ENCODE results near the gene C1orf226.

C1orf226 gene

DNA sequence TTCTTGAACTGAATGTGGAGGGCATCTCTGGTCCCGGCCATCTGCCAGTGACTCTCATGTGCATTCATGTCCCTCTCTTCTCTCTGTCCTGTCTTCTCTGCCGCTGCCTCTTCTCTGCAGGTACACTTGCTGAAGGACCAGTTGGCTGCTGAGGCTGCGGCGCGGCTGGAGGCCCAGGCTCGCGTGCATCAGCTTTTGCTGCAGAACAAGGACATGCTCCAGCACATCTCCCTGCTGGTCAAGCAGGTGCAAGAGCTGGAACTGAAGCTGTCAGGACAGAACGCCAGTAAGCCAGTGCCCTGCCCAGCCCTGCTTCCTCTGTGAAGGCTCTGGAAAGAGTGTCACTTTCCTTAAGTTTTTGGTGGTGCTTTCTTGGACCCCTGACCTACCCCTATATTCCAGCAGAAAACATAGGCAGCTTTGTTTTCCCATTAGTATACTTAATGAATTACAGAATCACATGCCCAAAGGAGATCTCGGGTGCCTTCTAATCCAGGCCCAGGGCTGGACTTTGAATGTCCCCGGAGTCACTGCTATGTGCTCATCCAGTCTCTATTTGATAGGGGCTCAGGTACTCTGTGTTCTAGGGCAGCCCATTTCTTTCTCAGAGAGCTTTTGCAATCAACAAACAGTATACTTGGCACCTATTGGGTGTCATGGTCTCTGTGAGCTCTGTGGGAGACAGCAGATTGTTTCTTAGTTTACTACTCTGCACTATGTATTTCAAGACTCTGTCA is 16.1 kb upstream of the C1orf226 start:
- DNase-seq (ENCODE audit: low read depth in 1 of 2, low spot score in 1 of 2): no peak

DNA sequence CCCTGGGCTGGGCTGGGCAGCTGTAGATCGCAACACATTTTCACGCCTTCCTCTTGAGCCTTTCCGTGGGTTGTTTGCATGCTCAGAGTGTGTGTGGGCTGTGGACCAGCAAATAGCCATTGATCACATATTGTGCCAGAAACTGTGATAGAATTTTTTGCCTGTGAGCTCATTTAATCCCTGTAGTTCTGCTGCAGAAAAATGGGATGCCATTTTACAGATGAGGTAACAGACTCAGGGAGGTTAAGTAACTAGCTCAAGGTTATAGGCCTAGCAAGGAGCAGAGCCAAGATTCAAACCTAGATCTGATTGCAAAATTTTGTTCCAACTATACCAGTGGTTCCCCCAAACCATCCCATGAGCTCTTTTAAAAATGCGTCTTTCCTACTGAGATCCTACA is 15.4 kb upstream of the C1orf226 start:
- no peak for DNase-seq (ENCODE audit: low read depth in 1 of 2, low spot score in 1 of 2)

DNA sequence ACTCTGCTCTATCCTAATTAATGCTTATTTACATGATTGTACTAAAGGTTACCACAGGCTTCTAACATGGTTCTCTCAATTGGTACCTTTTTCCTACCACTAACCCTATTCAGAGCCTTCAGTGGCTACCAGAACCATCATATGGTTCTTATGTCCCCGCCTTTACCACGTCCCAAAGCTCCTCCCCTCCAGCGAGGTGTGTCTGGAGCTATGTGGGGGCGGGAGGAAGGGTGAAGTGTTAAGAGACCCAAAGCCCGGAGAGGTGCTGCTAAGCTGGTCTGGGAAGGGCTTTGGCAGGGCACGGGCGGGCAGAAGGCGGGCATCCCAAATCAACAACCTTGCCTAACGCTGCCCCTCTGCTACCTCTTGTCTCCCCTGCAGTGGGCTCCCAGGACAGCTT is 14.9 kb upstream of the C1orf226 start:
- no peak for DNase-seq (ENCODE audit: low read depth in 1 of 2, low spot score in 1 of 2)

DNA sequence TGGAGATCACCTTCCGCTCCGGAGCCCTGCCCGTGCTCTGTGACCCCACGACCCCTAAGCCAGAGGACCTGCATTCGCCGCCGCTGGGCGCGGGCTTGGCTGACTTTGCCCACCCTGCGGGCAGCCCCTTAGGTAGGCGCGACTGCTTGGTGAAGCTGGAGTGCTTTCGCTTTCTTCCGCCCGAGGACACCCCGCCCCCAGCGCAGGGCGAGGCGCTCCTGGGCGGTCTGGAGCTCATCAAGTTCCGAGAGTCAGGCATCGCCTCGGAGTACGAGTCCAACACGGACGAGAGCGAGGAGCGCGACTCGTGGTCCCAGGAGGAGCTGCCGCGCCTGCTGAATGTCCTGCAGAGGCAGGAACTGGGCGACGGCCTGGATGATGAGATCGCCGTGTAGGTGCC is 14.5 kb upstream of the C1orf226 start:
- DNase-seq (ENCODE audit: low read depth in 1 of 2, low spot score in 1 of 2): no peak

DNA sequence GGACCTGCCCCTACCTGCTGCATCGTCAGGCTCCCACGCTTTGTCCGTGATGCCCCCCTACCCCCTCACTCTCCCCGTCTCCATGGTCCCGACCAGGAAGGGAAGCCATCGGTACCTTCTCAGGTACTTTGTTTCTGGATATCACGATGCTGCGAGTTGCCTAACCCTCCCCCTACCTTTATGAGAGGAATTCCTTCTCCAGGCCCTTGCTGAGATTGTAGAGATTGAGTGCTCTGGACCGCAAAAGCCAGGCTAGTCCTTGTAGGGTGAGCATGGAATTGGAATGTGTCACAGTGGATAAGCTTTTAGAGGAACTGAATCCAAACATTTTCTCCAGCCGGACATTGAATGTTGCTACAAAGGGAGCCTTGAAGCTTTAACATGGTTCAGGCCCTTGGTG is 13.8 kb upstream of the C1orf226 start:
- no peak for DNase-seq (ENCODE audit: low read depth in 1 of 2, low spot score in 1 of 2)

DNA sequence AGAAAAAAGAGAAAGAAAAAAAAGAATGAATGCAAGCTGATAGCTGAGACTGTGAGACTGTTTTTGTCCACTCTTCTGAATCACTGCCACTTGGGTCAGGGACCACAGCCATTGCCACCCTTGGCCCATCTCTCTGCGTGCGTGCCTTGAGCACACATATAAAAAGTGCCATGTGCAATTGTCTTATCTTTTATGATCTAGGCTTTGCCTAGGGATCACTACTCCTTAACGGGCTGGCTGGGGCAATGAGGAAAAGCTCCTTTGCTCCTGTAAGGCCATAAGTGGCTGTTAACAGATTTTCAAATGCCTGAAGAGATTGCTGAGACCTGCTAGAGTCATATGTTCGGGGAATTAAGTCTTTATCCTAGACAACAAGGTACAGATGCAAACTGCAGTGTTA is 13.1 kb upstream of the C1orf226 start:
- DNase-seq (ENCODE audit: low read depth in 1 of 2, low spot score in 1 of 2): no peak

DNA sequence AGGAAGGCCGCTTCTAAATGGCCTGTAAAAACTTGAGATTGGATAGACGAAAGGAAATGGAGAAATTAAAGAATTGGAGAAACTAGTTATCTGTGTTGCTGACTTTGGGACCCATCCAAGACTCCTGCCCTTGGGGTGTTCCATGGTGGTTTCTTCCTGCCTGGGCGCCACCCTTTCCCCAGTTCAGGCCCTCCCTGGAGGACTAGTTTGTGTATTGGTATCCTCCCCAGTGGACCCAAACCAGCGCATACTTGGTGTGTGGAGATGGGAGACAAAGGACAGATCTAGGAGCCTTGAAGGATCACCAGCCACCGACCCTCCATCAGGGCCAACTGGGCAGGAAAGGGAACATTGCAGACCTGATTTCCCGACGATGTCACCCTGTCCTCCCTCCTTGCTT is 12.0 kb upstream of the C1orf226 start:
- no peak for DNase-seq (ENCODE audit: low read depth in 1 of 2, low spot score in 1 of 2)

DNA sequence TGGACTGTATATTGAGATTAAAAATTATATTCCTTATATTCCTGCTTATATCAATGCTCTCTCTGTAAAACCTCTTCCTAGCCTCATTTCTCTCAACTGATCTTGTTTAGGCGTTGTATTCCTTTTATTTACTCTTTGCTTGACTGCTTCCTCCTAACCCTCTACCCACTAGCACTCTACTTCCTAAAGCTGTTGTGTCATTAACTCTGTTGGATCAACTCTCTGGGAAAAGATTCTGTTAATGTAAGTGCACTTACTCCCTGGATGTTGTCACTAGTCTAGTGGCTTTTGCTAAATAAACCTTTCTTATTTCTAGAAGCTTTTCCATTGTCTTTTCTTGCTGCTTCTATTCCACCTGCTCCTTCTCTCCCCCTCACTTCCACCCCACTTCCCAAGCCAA is 11.4 kb upstream of the C1orf226 start:
- no peak for DNase-seq (ENCODE audit: low read depth in 1 of 2, low spot score in 1 of 2)

DNA sequence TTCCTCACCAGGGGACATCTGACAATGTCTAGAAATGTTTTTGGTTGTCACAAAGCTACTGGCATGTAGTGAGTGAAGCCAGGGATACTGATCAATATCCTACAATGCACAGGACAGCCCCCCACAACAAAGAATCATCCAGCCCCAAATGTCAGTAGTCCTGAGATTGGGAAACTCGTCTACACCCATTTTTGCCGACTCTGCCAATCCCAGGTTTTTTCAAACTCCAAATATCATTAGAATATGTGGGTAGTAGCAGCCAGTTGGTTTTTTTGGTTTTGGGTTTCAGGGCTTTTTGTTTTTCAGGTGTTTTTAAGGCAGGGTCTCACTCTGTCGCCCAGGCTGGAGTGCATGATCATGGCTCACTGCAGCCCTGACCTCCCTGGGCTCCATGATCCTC is 10.8 kb upstream of the C1orf226 start:
- DNase-seq (ENCODE audit: low read depth in 1 of 2, low spot score in 1 of 2): no peak

DNA sequence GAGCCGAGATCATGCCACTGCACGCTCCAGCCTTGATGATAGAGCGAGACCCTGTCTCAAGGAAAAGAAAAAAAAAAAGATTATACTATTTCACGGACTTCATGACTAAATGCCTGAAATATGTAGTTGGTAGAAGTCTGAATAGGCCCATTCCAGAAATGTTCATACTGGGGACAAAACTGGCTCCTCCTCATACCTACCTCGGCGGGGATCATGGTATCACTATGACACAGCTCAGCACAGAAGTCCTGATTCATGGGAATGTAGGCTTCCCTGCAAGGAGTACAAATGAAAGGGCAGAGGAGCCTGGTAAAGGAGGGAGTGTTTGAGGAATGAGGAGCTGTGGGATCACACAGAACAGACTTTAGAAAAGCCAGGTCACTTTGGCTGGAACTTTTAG is 9.9 kb upstream of the C1orf226 start:
- no peak for DNase-seq (ENCODE audit: low read depth in 1 of 2, low spot score in 1 of 2)

DNA sequence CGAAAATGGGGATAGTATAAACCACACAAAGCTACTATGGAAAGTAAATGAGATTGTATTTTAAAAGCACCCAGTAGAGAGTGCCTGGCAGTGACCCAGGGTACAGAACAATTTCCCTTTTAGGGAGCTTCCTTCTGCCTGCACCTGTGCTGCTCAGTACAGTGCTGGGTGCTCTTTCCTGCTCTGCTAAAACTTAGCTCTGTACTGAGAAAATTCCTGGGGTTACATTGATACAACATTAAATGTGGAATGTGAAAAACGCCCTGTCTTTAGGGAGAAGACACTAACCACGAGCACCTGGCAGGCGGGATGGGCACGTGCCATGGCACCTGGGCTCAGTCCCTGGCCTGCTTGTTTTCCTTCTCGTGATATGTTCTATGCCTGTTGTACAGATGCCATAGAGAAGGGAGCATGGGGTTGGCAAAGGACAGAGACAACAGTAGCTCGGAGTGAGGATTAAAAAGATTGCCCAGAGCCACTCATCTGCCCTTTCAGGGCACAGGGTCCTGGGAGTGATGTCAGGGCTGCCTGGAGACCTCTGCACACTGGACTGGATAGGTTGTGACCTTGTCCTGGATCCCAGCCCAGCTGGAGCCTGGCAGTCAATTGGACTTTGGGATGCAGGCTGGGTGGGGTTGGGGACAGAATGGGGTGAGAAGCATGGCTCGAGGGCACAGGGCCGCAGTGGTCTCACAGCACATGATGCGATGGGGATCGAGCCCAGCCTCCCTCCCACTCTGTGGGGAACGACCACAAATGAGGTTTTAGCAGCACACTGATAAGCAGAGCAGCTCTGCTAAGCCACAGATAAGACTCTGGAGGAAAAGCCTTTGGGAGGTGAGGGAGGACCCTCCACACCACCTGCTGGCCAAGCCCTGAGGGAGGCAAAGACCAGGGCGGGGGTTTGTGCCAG is 9.1 kb upstream of the C1orf226 start:
- DNase-seq (ENCODE audit: low read depth in 1 of 2, low spot score in 1 of 2): no peak

DNA sequence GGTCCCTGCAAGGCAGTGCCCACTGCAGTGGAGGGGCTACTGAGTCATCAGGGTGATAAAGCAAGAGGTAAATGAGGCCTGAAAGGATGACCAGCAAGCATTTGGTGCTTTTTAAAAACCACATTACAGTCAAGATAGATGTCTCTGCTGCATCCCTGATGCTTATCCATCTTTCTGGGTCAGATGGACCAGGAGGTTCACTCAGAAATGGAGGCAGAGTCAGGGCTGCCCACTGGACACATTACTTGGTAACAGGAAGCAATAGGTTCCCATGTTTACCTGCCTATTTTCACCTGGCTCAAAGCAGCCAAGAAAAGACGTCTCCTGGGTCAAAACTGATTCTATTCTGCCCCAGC is 8.5 kb upstream of the C1orf226 start:
- no peak for DNase-seq (ENCODE audit: low read depth in 1 of 2, low spot score in 1 of 2)

DNA sequence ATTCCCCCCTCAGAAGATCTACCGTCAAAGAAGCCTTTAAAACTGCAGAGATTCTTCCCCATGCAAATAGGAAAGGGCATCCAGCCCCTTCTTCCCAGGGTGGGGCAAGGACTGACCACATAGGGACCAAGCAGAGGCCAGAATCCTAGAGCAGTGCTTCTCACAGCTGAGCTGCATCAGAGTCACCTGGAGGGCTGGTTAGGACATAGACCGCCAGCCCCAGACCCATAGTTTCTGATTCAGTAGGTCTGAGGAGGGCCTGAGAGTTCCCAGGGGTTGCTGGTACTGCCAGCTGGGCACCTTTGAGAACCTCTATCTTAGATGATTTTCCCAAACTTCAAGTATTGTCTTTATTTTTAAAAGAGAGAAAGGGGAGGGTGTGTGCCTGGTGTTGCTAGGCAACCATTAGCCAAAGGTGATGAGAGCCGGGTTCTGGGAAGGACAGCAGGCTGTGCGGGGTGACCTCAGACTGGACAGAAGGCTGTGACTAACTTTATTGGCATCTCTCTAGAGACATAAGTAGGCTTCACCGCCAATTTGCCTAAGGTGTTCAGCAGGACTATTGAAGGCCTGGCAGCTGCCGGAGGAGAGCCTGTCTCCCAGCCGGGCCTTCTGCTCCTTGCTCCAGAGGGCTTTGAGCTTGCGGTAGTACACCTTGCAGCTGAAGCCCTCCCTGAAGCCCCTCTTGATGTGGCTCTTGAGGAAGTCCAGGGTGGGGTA is 7.8 kb upstream of the C1orf226 start:
- no peak for DNase-seq (ENCODE audit: low read depth in 1 of 2, low spot score in 1 of 2)

DNA sequence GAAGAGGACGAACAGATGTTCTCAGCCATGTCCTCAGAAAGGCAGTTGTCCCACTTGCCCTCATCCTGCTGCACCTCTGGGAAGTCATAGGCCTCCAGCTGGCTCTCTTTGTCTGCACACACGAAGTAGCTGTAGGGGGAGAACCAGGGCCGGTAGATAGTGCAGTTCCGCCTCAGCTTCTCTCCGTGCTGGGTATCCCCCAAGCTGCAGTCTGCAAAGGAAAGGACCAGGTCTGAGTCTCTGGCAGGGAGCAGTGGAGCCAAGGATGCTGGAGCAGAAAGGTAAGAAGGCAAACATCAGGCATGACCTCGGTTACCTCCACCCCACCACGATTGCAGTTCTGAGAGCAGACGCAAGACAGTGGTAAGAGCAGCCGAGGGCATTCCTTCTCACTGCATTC is 7.1 kb upstream of the C1orf226 start:
- DNase-seq (ENCODE audit: low read depth in 1 of 2, low spot score in 1 of 2): no peak

DNA sequence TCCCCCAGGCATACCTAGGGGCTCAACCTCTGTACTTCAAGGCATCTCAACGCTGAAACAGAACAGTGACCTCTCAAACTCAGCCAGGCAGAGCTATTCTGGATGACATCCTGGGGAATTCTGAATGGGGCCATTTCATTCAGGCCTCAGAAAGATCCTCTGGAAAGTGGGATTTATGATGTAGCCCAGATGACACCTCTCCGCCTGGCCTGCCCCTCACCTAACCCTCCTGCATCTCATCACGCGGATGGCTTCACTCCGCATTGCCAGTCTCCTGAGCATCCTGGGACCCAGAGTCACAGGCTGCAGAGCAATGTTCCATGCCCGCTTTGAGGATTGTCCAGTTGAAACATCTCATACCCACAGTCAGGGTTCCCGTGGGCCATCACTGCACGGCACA is 6.1 kb upstream of the C1orf226 start:
- no peak for DNase-seq (ENCODE audit: low read depth in 1 of 2, low spot score in 1 of 2)

DNA sequence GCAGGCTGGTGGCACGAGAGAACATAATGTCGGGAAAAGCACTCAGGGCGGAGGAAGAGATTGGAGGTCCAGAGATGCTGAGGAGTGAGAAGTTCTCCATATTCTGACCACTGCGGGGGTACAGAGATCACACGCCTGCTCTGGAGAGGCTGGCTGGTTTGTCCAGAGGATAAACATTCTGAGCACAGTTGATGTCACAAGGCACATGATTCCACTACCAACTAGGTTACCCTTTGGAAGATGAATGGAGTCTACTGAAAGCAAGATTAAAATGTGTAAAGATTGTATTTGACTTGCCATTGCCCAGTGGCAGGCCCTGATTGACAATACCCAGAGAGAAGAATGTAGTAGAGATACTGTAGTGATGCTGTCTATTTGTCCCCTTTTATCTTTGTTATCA is 4.8 kb upstream of the C1orf226 start, which contains the start of gene SPATA46:
Gene SPATA46 (minus strand): TSS at position 164 of the 400 bp plus-strand sequence. CDS start 64 bp downstream, at position 100.
- no peak for DNase-seq (ENCODE audit: low read depth in 1 of 2, low spot score in 1 of 2)

DNA sequence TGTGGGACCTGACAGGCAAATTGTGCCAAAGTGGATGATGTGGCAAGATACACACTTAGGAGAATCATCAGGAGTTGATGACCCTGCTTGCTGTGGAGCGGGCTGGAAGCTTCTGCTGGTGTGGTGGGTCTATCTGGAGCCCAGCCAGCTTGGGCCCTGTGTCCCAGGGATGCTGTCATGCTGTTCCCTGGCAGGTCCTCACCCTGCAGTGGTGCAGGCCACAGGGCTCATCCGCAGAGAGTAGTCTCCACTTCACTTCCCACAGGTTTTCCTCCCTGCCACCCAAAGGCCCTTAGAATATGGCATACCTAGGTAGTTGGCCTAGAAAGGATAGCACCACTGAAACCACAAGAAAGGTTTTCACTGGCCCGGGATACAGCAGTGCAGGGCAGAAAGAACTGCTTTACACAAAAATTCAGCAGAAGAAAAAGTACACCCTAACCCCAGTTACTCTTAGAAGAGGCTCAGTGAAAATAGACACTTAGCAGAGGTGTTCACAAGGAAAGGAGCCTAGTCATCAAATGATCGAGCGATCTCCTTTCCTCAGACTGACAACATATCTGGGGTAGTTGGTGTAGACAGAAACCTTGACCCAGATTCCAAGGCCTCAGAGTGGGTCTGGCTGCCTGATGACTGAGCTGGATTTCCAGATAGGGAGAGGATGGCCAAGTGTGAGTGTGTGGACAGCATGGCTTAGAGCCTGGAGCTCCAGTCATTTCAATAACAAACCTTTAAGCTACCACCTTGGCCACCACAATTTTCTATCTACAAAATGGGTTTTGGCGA is 1.3 kb upstream of the C1orf226 start:
- no peak for DNase-seq (ENCODE audit: low read depth in 1 of 2, low spot score in 1 of 2)

DNA sequence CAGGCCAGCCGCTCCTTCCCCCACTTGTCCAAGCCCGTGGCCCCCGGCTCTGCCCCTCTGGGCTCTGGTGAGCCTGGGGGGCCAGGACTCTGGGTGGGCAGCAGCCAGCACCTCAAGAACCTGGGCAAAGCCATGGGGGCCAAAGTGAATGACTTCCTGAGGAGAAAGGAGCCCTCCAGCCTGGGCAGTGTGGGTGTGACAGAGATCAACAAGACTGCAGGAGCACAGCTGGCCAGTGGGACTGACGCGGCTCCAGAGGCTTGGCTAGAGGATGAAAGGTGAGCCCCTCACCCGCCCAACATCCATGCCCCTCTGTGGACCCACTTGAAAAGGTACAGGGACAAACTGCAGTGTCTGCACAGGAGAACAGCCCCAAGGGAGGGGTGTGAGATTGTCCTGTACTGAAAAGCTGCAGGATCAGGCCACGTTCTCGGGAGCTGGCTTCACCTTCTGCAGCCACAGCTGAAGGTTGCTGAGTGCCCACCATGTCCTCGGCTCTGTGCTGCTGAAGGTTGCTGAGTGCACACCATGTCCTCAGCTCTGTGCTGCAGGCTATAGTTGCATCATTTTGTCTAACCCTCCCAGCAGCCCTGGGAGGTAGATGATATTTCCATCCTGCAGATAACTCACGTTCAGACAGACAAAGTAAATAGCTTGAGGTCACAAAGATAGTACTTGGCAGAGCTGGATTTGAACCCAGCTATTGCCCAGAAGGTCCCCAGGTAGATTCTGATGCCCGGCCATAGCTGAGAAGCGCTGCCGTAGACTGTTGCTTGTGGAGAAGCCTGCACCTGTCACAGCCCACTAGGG is 618 bp downstream of the C1orf226 start:
- no peak for DNase-seq (ENCODE audit: low read depth in 1 of 2, low spot score in 1 of 2)

DNA sequence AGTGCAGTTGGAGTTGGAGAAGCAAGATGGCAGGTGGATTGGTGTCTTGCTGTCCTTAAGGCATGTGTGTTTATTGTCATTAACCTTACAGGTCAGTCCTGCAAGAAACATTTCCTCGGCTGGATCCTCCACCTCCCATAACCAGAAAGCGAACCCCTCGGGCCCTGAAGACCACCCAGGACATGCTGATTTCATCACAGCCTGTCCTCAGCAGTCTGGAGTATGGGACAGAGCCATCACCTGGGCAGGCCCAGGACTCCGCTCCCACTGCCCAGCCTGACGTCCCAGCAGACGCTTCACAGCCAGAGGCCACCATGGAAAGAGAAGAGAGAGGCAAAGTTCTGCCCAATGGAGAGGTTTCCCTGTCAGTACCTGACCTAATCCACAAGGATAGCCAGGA is 1.6 kb downstream of the C1orf226 start:
- DNase-seq (ENCODE audit: low read depth in 1 of 2, low spot score in 1 of 2): no peak

DNA sequence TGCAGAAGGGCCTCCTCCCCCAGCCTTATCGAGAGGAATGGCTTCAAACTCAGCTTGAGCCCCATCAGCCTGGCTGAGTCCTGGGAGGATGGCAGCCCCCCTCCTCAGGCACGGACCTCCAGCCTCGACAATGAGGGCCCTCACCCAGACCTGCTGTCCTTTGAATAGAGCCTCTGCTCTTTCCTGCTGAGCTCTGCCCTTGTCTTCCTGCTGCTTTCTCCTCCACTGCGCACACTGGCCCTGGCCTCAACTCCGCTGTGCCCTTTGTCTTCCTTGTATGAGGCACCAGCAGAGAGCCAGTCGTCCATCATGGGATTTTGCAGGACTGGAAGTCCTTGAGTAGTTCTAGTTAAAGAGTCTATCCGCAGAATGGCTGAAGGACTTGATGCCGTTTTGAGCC is 2.0 kb downstream of the C1orf226 start:
- no peak for DNase-seq (ENCODE audit: low read depth in 1 of 2, low spot score in 1 of 2)

Data from activated T-helper 1 cell treated with anti-CD3 and anti-CD28 coated beads, Interleukin-2, amount 50 U/mL, for 16 hours (primary cell).